Activated T-helper 1 cell treated with anti-CD3 and anti-CD28 coated beads, Interleukin-12 subunit alpha, Interleukin-12 subunit beta, Interleukin-2, Interleukin-4 antibody, amounts not matched to agents 30 ng/mL and 10 ng/mL and 1 ng/mL, durations not matched to agents 14 hours and 24 hours and 36 hours (primary cell): Measurements from ENCODE around the gene CCDC57. TPM values are rescaled to one million over a fixed set of nuclear protein-coding genes. Genes with fewer than 3 reads are reported as not detected.
A peak's percentile ranks its signal among the peaks of the same experiment; 100 is the strongest.

Source experiments
- DNase-seq: peaks from one replicate; pipeline ENCODE4 v3.0.0; 2021; ENCODE audit warnings: low spot score
- H3K27ac Mint-ChIP-seq: one replicate; pipeline ENCODE4 v1.8.0; 2021; ENCODE audit warnings: mild to moderate bottlenecking, mixed read lengths
- H3K27me3 Mint-ChIP-seq: one replicate; pipeline ENCODE4 v1.8.0; 2022; ENCODE audit warnings: mild to moderate bottlenecking, moderate library complexity, mixed read lengths; ENCODE audit not compliant: insufficient read depth
- H3K36me3 Mint-ChIP-seq: one replicate; pipeline ENCODE4 v1.8.0; 2021; ENCODE audit warnings: low read depth, mixed read lengths
- H3K4me1 Mint-ChIP-seq: one replicate; pipeline ENCODE4 v1.8.0; 2021; ENCODE audit warnings: low read depth, mixed read lengths
- H3K4me3 Mint-ChIP-seq: one replicate; pipeline ENCODE4 v1.8.0; 2021; ENCODE audit warnings: mild to moderate bottlenecking, moderate library complexity, mixed read lengths
- H3K9me3 Mint-ChIP-seq: one replicate; pipeline ENCODE4 v1.8.0; 2021; ENCODE audit warnings: mixed read lengths
- intact Hi-C: fragments of 100-400 bp; cut with micrococcal nuclease; formaldehyde crosslinking; loops from one replicate; pipeline ENCODE4 v1.15.1; 2024
- total RNA-seq: library from RNA; stranded (reverse); gene quantifications from 2 replicates; pipeline ENCODE4 v1.2.3, GENCODE V29; 2022

Gene CCDC57
- total RNA-seq, 1 donor from 2014 or later, result 60.8 TPM

DNA sequence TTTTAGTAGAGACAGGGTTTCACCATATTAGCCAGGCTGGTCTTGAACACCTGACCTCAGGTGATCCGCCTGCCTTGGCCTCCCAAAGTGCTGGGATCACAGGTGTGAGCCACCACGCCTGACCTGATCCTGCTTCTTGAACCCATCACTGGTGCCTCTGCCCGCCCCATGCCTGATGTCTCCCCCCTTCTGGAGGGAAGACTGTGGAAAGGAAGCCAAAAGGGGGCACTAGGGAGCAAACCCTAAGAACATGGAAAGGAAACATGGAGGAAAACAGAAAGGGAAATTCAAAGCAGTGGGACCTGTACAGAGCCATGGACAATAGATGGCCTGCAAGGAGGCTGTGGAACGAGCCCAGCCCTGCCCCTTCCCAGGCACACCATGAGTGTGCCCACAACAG is 83.5 kb downstream of the CCDC57 start:
- no peak for DNase-seq
- Mint-ChIP-seq H3K9me3 (no peaks in the 10 kb centered on the region), H3K27me3 (no peaks in the 10 kb centered on the region), H3K4me3 (no peak overlapping the region), H3K27ac (no peak overlapping the region), H3K36me3 (peaks cover 3% of the 10 kb centered on the region), H3K4me1 (peaks cover 24% of the 10 kb centered on the region)
- intact Hi-C loops, result loop anchor here (10.0 kb wide), 1 partner anchor 76 kb away; no protein-coding TSS in a partner anchor

DNA sequence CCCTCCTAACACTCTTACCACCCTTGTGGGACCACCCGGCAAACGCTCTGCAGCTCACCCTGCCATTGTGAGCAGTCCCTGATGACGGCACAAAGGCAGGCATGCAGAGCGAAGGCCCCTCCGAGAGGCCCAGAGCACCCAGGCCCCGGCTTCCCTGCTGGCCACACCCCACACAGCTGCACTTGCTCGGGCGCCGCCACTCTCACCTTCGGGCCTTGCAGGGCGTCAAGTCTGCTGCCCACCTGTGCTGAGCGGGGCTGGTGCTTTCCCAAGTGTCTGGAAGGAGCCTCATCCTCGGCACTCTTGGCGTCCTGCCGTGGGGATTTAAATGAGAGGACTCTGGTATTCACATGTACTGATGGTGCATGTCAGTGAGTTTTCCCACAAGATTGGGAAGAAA is 84.4 kb downstream of the CCDC57 start:
- Mint-ChIP-seq H3K27ac (no peak overlapping the region), H3K4me1 (peaks cover 24% of the 10 kb centered on the region), H3K36me3 (peaks cover 6% of the 10 kb centered on the region), H3K4me3 (no peak overlapping the region), H3K27me3 (no peaks in the 10 kb centered on the region), H3K9me3 (no peaks in the 10 kb centered on the region)
- no peak for DNase-seq
- intact Hi-C loops, result loop anchor here (10.0 kb wide), 1 partner anchor 77 kb away; no protein-coding TSS in a partner anchor

DNA sequence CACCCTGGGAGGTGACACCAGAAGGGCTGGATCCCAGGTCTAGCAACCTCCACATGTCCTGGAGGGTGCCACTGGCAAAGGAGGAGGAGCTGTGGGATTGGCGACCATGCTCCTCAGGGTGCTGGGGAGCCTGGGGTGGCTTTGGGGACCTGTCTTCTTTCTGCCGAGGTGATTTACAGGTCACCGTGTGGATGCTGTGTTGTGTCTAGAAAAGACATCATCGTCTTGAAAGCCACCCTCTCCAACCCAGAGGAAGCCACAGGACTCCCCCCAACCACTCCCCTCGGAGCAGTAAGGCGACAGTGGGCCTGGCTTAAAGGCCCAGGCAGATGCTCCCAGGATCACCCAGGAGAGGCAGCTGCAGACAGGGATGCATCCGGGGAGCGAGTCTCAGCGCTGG is 84.9 kb downstream of the CCDC57 start:
- no peak overlapping the region for H3K4me3 Mint-ChIP-seq
- H3K4me1 Mint-ChIP-seq, result peaks cover 27% of the 10 kb centered on the region
- peaks cover 7% of the 10 kb centered on the region for H3K36me3 Mint-ChIP-seq
- no peaks in the 10 kb centered on the region for H3K27me3 Mint-ChIP-seq
- H3K27ac Mint-ChIP-seq, result no peak overlapping the region
- H3K9me3 Mint-ChIP-seq, result no peaks in the 10 kb centered on the region
- no peak for DNase-seq
- intact Hi-C loops, result loop anchor here (2.0 to 10.0 kb wide), 2 partner anchors 21 to 77 kb away; no protein-coding TSS in a partner anchor

DNA sequence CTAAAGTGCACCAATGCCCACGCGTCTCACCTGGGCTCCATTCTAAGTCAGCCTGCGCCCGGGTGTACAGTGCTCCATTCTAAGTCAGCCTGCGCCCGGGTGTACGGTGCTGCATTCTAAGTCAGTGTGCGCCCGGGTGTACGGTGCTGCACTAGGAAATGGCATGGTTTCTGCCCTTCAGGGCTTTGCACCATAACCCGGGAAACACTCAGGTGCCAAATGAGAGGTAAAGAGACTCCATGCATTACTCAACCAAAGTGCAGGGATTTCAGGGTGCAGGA is 85.4 kb downstream of the CCDC57 start:
- H3K4me1 Mint-ChIP-seq, result peaks cover 29% of the 10 kb centered on the region
- peak overlapping the region; percentile 82 for H3K4me3 Mint-ChIP-seq
- intact Hi-C loops, result loop anchor here (2.0 to 10.0 kb wide), 2 partner anchors 20 to 78 kb away; no protein-coding TSS in a partner anchor
- H3K36me3 Mint-ChIP-seq, result peaks cover 7% of the 10 kb centered on the region
- DNase-seq, result no peak
- H3K27ac Mint-ChIP-seq, result peak overlapping the region; percentile 86
- no peaks in the 10 kb centered on the region for H3K27me3 Mint-ChIP-seq
- no peaks in the 10 kb centered on the region for H3K9me3 Mint-ChIP-seq

DNA sequence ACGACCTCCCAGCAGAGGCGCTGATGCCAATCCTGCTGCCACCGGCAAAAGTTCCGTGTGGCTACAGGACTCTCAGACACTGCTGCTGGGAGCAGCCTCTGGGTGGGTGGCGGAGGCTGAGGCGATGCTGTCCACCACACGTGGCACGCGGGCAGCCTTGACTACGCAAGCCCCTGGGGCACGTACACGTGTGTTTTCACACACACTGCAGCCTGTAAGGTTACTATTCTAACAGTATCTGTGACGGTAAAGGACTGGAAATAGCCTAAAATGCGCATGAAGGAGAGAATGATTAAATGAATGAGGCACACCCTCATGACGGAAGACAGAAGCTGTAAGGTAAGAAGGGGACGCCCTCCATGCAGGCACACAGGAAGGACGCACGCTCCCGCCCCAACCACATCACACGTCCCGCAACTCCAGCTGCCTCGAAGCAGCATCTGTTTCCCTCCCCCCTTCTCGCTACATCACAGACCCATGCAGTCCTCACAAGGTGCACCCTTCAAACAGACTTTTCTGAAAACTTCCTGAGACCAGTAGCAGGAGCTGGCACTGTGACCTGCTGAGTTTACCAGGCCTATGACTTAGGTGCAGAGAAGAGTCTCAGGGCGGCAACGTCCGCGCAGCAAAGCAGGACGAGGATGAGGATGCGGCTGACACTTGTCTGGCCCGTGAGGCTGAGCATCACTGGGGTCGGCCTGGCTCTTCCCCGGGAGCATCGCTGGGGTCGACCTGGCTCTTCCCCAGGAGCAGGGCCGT is 85.9 kb downstream of the CCDC57 start:
- Mint-ChIP-seq H3K9me3 (no peaks in the 10 kb centered on the region), H3K27me3 (no peaks in the 10 kb centered on the region), H3K4me3 (peak overlapping the region; percentile 82), H3K4me1 (peaks cover 34% of the 10 kb centered on the region), H3K27ac (peak overlapping the region; percentile 86), H3K36me3 (peaks cover 9% of the 10 kb centered on the region)
- intact Hi-C loops, result loop anchor here (2.0 to 10.0 kb wide), 2 partner anchors 20 to 78 kb away; no protein-coding TSS in a partner anchor
- DNase-seq, result peak; percentile 73

DNA sequence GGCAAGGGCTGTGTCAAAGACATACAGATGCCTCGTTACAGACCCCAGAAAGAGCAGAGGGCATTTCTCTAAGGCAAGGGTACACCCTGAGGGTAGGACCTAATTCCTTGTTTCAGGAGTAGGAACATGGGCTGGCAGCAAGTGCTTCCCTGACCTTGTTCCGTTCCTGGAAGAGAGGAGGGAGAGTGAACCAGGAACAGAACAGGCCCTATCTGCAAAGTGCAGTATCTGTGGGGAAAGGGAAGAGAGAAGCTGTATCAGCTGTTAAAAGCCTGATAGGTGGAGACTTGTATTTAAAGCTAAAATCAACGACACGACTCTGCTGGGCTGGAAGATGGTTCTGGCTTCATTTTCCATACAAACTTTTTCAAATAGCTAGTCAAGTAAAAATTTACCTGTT is 88.5 kb downstream of the CCDC57 start:
- intact Hi-C loops, result loop anchor here (10.0 kb wide), 1 partner anchor 81 kb away; no protein-coding TSS in a partner anchor
- peak overlapping the region; percentile 9 for H3K27ac Mint-ChIP-seq
- no peak for DNase-seq
- no peaks in the 10 kb centered on the region for H3K9me3 Mint-ChIP-seq
- H3K36me3 Mint-ChIP-seq, result peaks cover 9% of the 10 kb centered on the region
- no peaks in the 10 kb centered on the region for H3K27me3 Mint-ChIP-seq
- no peak overlapping the region for H3K4me3 Mint-ChIP-seq
- H3K4me1 Mint-ChIP-seq, result peaks cover 41% of the 10 kb centered on the region

DNA sequence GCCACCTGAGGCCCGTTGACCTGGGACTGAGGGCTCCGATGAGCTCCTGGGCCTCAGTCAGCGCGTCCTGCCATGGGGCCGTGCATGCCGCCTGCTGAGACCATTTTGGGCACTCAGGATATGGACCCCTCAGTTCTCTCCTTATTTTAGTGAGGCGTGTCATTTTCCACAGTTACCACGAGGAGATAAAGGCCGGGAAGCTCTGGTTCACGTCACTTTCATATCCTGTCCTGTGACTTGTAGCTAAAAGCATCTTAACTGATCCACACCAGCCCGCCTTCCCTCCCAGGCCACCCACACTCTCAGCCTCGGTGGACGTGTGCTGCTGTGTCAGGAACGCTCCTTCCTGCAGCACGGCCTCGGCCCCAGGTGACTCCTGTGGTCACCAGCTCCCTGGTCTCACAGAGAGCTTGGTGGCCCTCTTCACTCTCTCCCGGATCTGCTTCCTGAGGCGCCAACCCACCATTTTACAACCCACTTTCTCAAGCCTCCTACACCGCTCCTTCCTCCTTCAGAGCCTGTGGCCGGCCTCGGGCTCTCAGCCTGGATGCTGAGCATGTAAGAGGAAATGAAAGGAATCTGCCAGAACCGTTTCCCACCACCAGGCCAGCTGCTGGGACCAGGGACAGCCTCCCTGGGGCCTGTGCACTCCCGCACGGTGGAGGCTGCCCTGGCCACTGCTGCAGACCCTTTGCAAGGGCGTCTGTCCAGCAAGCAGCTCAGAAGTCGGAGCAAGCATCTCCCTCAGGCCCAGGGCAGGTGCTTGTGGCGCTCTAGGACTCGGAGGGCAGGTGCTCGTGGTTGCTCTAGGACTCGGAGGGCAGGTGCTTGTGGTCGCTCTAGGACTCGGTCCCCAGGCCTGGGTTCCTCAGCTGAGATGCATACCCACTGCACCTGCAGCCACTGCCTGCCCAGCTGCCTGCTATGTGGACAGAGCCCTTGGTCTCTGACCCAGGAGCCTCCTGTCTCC is 90.7 kb downstream of the CCDC57 start:
- Mint-ChIP-seq H3K9me3 (no peaks in the 10 kb centered on the region), H3K27ac (no peak overlapping the region), H3K4me3 (no peak overlapping the region), H3K36me3 (peaks cover 9% of the 10 kb centered on the region), H3K4me1 (peaks cover 30% of the 10 kb centered on the region), H3K27me3 (no peaks in the 10 kb centered on the region)
- no peak for DNase-seq
- intact Hi-C loops, result loop anchor here (10.0 kb wide), 1 partner anchor 83 kb away; no protein-coding TSS in a partner anchor

DNA sequence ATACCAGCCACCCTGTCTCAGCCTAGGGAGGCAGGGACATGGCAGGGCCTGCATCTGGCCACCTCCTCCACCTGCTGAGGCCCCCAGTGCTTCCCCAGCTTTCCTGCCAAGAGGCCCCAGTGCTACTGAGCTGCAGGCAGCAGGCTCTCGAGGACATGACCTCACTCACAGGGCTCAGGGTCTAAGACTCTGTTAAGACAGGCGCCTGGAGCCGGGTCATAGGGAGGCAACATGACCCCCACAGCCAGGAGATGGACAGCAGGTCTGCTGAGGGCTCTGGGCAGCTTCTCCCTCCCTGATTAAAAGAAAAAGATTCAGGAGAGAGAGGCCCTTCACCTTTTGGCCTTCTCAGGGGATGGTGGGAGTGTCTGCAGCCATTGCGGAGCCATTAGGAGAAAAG is 91.4 kb downstream of the CCDC57 start:
- DNase-seq, result no peak
- Mint-ChIP-seq H3K27ac (no peak overlapping the region), H3K4me3 (no peak overlapping the region), H3K27me3 (no peaks in the 10 kb centered on the region), H3K4me1 (peaks cover 23% of the 10 kb centered on the region), H3K9me3 (no peaks in the 10 kb centered on the region), H3K36me3 (peaks cover 9% of the 10 kb centered on the region)
- intact Hi-C loops, result loop anchor here (10.0 kb wide), 1 partner anchor 84 kb away; no protein-coding TSS in a partner anchor

DNA sequence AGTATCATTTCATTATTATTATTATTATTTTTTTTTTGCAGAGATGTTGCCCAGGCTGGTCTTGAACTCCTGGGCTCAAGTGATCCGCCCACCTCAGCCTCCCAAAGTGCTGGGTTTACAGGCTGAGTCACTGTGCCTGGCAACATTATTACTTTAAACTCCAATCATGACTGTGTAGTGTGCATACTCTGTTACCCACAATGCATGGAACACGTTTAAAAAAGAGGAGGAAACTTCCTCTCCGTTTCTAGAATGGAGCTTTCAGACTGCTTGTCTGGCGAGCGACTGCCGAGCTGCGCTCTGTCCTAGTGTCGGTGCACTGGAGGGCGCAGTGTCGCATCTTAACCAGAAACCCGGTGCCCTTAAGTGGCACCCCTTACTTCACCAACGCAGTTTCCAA is 92.5 kb downstream of the CCDC57 start:
- Mint-ChIP-seq H3K4me1 (peaks cover 23% of the 10 kb centered on the region), H3K9me3 (no peaks in the 10 kb centered on the region), H3K36me3 (peaks cover 9% of the 10 kb centered on the region), H3K27me3 (no peaks in the 10 kb centered on the region), H3K27ac (no peak overlapping the region), H3K4me3 (no peak overlapping the region)
- no peak for DNase-seq
- intact Hi-C loops, result loop anchor here (10.0 kb wide), 1 partner anchor 85 kb away; no protein-coding TSS in a partner anchor

DNA sequence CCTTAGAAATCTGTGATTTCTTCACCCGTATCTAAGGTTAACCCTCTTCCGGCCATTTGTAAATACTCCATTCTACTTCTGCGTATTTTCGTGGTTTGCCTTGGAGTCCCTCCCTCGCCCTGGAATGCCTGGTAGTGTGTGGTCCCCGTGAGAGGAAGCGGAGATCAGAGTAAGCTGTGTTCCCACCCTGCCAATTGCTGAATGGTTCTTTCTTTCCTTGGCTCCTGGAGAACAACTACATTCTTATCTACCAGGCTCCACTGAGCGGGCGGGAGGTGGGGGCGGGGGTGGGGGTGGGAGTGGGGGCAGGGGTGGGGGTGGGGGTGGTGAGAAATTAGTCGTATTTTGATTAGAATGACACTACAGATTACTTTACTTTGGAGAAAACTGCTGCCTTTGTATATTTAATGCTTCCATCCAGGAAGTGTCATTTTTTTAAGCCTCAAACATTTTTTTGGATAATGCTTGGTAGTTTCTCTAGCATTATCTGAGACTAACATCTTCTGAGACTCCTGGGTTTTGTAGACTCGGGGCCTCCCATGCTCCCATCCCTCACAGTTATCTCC is 93.7 kb downstream of the CCDC57 start:
- intact Hi-C loops, result no loop called here

DNA sequence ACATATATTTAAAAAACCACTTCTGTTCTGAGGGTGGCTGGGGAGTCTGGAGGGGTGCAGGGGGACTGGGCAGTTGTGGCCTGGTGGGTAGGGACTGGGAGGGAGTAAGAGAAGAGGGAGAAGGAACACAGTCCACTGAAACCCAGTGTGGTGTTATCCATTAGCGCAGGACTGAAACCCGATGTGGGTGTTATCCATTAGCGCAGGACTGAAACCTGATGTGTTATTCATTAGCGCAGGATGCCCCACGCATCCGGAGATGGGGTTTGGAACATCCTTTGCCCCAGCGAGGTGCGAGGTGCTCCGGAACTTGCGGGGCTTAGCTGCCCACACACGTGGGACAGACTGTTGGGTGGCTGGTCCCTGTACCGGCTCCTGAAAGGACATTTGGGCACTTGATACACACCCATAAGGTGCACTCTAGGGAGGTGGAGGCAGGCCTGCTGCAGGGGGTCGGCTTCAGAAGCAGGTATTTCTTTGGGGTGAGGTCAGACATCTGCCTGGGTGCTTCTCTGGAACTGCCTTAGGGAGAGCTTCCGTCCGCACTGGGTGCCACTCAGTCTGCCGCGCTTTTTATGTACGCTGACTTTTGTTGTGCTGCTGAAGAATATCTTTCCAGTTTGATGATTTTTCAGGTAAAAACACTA is 94.4 kb downstream of the CCDC57 start:
- Mint-ChIP-seq H3K4me1 (peaks cover 17% of the 10 kb centered on the region), H3K9me3 (no peaks in the 10 kb centered on the region), H3K27ac (no peak overlapping the region), H3K4me3 (no peak overlapping the region), H3K27me3 (no peaks in the 10 kb centered on the region), H3K36me3 (peaks cover 3% of the 10 kb centered on the region)
- DNase-seq, result no peak
- intact Hi-C loops, result no loop called here

More for the DNA sequence above, 93.7 kb downstream of the CCDC57 start:
- Mint-ChIP-seq H3K4me3 (no peak overlapping the region), H3K9me3 (no peaks in the 10 kb centered on the region), H3K4me1 (peaks cover 17% of the 10 kb centered on the region), H3K27ac (no peak overlapping the region), H3K27me3 (no peaks in the 10 kb centered on the region), H3K36me3 (peaks cover 6% of the 10 kb centered on the region)
- no peak for DNase-seq
